DLD1 (cell line): ENCODE measurements around the gene PNMA6A.
"Not testable (repeated sequence)": the region's sequence is repeated elsewhere in the genome, so short reads cannot be mapped to it uniquely, and the experiment has no call there.

Experiments
- in situ Hi-C: cut with HindIII; loops from 2 replicates; pipeline ENCODE4 v1.10.0; 2017; ENCODE audit warnings: low sequenced_read_pairs

Gene PNMA6A

GRCh38 chrX:153074935-153075334 lies 2.7 kb downstream of the PNMA6A start:
- in situ Hi-C loops, result no loop called here

GRCh38 chrX:153075366-153075765 lies 3.1 kb downstream of the PNMA6A start:
- in situ Hi-C loops, result no loop called here

- in situ Hi-C loops, result not testable (repeated sequence)
These were observed 5.3 kb downstream of the PNMA6A start for GRCh38 chrX:153077437-153078135.

- in situ Hi-C loops, result not testable (repeated sequence)
These were observed 11.1 kb downstream of the PNMA6A start for GRCh38 chrX:153083238-153083923.

GRCh38 chrX:153102418-153102817 lies 30.2 kb downstream of the PNMA6A start:
- in situ Hi-C loops, result no loop called here

- in situ Hi-C loops, result not testable (repeated sequence)
These were observed 32.7 kb downstream of the PNMA6A start for GRCh38 chrX:153104959-153105358.

- in situ Hi-C loops, result not testable (repeated sequence)
These were observed 34.0 kb downstream of the PNMA6A start for GRCh38 chrX:153106092-153106801.

- in situ Hi-C loops, result not testable (repeated sequence)
These were observed 38.5 kb downstream of the PNMA6A start for GRCh38 chrX:153110735-153111134.

- in situ Hi-C loops, result not testable (repeated sequence)
These were observed 41.6 kb downstream of the PNMA6A start for GRCh38 chrX:153113851-153114250.

GRCh38 chrX:153117754-153118153 lies 45.5 kb downstream of the PNMA6A start:
- in situ Hi-C loops, result not testable (repeated sequence)

GRCh38 chrX:153120230-153120629 lies 48.0 kb downstream of the PNMA6A start:
- in situ Hi-C loops, result not testable (repeated sequence)

GRCh38 chrX:153123468-153123867 lies 51.2 kb downstream of the PNMA6A start:
- in situ Hi-C loops, result not testable (repeated sequence)
